Measurements from ENCODE around the gene UBD. TPM values are rescaled to one million over a fixed set of nuclear protein-coding genes. Genes with fewer than 3 reads are reported as not detected.

The UBD gene
- total and polyA plus RNA-seq, 2 experiments from 2014 or later: not detected

DNA sequence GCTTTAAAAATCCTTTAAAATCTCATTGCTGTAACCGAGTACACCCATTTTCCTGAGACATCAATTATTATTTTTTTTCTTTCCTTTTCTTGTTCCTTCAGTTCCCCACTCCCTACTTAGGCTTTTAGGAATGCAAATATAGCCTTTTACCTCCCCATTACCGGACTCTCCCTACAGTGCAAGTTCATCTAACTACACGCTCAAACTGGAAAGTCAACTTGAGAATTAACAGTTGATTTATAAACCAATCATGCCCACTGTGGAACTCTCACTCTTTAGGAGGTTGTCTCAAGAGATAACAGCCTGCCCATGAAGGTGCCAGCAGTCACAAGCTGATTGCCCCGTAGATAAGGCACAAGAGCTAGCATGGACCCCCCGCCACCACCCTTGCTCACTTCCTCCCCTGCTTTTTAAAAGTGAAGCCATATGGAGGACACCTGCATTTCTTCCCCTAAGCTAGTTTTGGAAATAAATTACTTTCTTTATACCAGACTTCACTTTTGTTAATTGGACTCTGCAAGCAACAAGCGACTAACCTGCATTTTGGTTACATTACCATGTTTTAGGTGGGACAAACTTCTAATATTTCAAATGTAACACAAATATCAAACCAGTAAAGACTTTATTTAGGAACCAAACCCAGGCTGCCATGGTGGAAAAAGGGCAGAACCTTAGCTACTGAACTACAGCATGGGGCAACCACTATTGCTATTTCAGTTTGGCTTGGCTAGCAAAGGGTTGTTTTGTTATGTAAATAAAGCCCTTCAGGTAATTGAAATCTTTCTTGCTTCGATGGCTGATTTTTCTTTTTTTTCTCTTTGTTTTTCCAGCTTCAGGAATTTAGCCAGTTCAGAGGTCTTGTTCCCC lies 34.9 kb downstream of the UBD start:
- Histone ChIP-seq H3K4me2 (ENCODE audit: unreplicated experiment) (no peak overlapping the region), H3K9me2 (ENCODE audit: insufficient read depth) (no peaks in the 10 kb centered on the region), H3F3A (ENCODE audit: insufficient read depth) (no peaks in the 10 kb centered on the region), H3K27ac (no peak overlapping the region), H3K27me3 (replicated peaks; ENCODE audit: insufficient read depth) (no peaks in the 10 kb centered on the region), H3K4me1 (ENCODE audit: insufficient read depth) (no peaks in the 10 kb centered on the region), H3K9ac (no peak overlapping the region), H3K36me3 (ENCODE audit: low read depth) (no peaks in the 10 kb centered on the region), H4K20me1 (ENCODE audit: insufficient read depth) (no peaks in the 10 kb centered on the region), H3K9me3 (ENCODE audit: low read depth) (no peaks in the 10 kb centered on the region), H3K79me2 (ENCODE audit: insufficient read depth) (no peaks in the 10 kb centered on the region), H3K4me3 (no peak overlapping the region), H2AFZ (no peak overlapping the region)
- no peak for DNase-seq
- no peak for TF ChIP-seq EZH2 (IDR thresholded peaks at IDR 0.05; ENCODE audit: insufficient read depth, poor library complexity, severe bottlenecking)
- TF ChIP-seq EZH2phosphoT487 (IDR thresholded peaks at IDR 0.05; ENCODE audit: insufficient read depth, low read depth): no peak
- in situ Hi-C loops (cut with MboI): no loop called here
- WGBS, 2 experiments (ENCODE audit: low coverage in 1 of 2, low lambda C conversion rate in 2 of 2, missing lambda C conversion rate in 2 of 2): 14 to 21% methylated on average over 7 of the region's 7 CpGs

DNA sequence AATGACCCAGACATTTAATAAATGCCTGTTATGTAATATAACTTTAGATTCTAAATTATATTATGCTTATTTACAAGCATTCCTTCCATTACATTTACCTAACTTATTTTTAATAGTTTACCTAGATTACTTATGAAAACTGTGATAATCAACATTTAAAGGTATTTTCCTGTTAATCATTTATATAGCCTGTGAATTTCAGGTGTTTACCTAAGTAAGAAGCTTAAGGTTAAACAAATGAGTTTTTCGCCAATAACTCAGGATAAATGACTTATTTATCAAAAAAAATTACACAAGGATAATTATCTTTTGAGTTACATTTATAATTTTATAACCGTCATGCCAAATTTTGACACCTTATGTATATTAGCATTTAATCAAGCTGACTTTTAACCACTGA lies 35.5 kb downstream of the UBD start:
- Histone ChIP-seq H3K27me3 (replicated peaks; ENCODE audit: insufficient read depth) (no peaks in the 10 kb centered on the region), H3K4me1 (ENCODE audit: insufficient read depth) (no peaks in the 10 kb centered on the region), H3K9me3 (ENCODE audit: low read depth) (no peaks in the 10 kb centered on the region), H3K9ac (no peak overlapping the region), H3K36me3 (ENCODE audit: low read depth) (no peaks in the 10 kb centered on the region), H3K4me3 (no peak overlapping the region), H3K9me2 (ENCODE audit: insufficient read depth) (no peaks in the 10 kb centered on the region), H2AFZ (no peak overlapping the region), H3K79me2 (ENCODE audit: insufficient read depth) (no peaks in the 10 kb centered on the region), H3F3A (ENCODE audit: insufficient read depth) (no peaks in the 10 kb centered on the region), H4K20me1 (ENCODE audit: insufficient read depth) (no peaks in the 10 kb centered on the region), H3K4me2 (ENCODE audit: unreplicated experiment) (no peak overlapping the region), H3K27ac (no peak overlapping the region)
- in situ Hi-C loops (cut with MboI): no loop called here
- no peak for DNase-seq
- no peak for TF ChIP-seq EZH2 (IDR thresholded peaks at IDR 0.05; ENCODE audit: insufficient read depth, poor library complexity, severe bottlenecking)
- no peak for TF ChIP-seq EZH2phosphoT487 (IDR thresholded peaks at IDR 0.05; ENCODE audit: insufficient read depth, low read depth)
- 41 to 47% methylated on average over 2 of the region's 2 CpGs for WGBS, 2 experiments (ENCODE audit: low coverage in 1 of 2, low lambda C conversion rate in 2 of 2, missing lambda C conversion rate in 2 of 2)

DNA sequence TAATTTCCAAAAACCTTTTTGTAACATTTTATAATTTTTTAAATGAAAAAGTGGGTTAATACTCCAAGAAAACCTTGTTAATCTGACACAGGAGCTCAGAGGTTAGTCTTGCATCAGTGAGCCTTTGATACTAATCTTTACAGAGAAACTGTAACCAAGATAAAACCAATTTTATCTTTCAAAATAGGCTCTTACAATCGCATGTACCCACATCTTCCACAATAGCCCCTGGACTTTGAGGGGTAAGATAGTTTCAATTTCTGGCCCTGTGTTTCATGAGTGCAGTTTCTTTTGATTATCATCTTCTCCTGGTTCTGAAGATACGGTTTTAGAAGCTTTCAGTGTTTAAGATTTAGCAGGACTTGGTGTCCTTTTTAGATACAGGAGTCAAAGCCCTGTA lies 37.3 kb downstream of the UBD start:
- Histone ChIP-seq H3K4me2 (ENCODE audit: unreplicated experiment) (no peak overlapping the region), H2AFZ (no peak overlapping the region), H3K79me2 (ENCODE audit: insufficient read depth) (no peaks in the 10 kb centered on the region), H3K27ac (no peak overlapping the region), H3K36me3 (ENCODE audit: low read depth) (no peaks in the 10 kb centered on the region), H3K27me3 (replicated peaks; ENCODE audit: insufficient read depth) (no peaks in the 10 kb centered on the region), H3K4me1 (ENCODE audit: insufficient read depth) (no peaks in the 10 kb centered on the region), H3K9ac (no peak overlapping the region), H3K4me3 (no peak overlapping the region), H4K20me1 (ENCODE audit: insufficient read depth) (no peaks in the 10 kb centered on the region), H3K9me3 (ENCODE audit: low read depth) (no peaks in the 10 kb centered on the region), H3K9me2 (ENCODE audit: insufficient read depth) (no peaks in the 10 kb centered on the region), H3F3A (ENCODE audit: insufficient read depth) (no peaks in the 10 kb centered on the region)
- 10 to 14% methylated on average over 2 of the region's 2 CpGs for WGBS, 2 experiments (ENCODE audit: low coverage in 1 of 2, low lambda C conversion rate in 2 of 2, missing lambda C conversion rate in 2 of 2)
- TF ChIP-seq EZH2 (IDR thresholded peaks at IDR 0.05; ENCODE audit: insufficient read depth, poor library complexity, severe bottlenecking) (no peak), EZH2phosphoT487 (IDR thresholded peaks at IDR 0.05; ENCODE audit: insufficient read depth, low read depth) (no peak)
- DNase-seq: no peak
- in situ Hi-C loops (cut with MboI): no loop called here

DNA sequence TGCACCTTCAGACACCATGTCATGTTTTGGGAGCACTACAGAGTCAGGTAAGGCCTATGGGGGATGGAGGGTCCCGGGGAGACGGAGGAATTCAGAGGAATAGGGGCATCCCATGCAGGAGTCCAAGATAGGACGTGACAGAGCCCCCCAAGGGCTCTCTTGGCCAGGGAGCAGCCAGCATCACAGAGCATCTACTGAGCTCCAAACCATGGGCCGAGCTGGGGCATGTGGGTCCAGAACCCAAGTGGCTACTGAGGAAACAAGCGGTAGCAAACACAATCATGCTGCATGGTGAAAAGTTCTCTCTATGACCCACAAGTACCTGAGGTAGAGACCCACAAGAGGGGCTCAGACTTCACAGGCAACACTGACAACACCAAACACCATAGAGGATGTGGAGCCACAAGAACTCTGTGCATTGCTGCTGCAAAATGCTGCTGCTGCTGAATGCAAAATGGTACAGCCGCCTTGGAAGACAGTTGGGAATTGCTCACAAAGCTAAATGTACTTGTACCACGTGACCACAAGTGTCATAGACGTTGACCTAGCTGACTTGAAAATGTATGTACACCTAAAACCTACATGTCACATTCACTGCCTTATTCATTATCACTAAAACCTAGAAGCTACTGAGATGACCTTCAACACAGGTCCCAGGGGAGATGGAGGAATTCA lies 38.4 kb downstream of the UBD start:
- DNase-seq: no peak
- in situ Hi-C loops (cut with MboI): no loop called here
- Histone ChIP-seq H4K20me1 (ENCODE audit: insufficient read depth) (no peaks in the 10 kb centered on the region), H3K4me2 (ENCODE audit: unreplicated experiment) (no peak overlapping the region), H3K27ac (no peak overlapping the region), H3K9me2 (ENCODE audit: insufficient read depth) (no peaks in the 10 kb centered on the region), H3K27me3 (replicated peaks; ENCODE audit: insufficient read depth) (no peaks in the 10 kb centered on the region), H3K9ac (no peak overlapping the region), H3K4me1 (ENCODE audit: insufficient read depth) (no peaks in the 10 kb centered on the region), H3K79me2 (ENCODE audit: insufficient read depth) (no peaks in the 10 kb centered on the region), H2AFZ (no peak overlapping the region), H3K9me3 (ENCODE audit: low read depth) (no peaks in the 10 kb centered on the region), H3F3A (ENCODE audit: insufficient read depth) (no peaks in the 10 kb centered on the region), H3K4me3 (no peak overlapping the region), H3K36me3 (ENCODE audit: low read depth) (no peaks in the 10 kb centered on the region)
- WGBS, 2 experiments (ENCODE audit: low coverage in 1 of 2, low lambda C conversion rate in 2 of 2, missing lambda C conversion rate in 2 of 2): 11 to 13% methylated on average over 8 of the region's 8 CpGs
- TF ChIP-seq EZH2 (IDR thresholded peaks at IDR 0.05; ENCODE audit: insufficient read depth, poor library complexity, severe bottlenecking): no peak
- no peak for TF ChIP-seq EZH2phosphoT487 (IDR thresholded peaks at IDR 0.05; ENCODE audit: insufficient read depth, low read depth)

All from GM23248 (cell line).